ENCODE results near the gene PDLIM5. TPM values are rescaled to one million over a fixed set of nuclear protein-coding genes. Genes with fewer than 3 reads are reported as not detected.

Gene PDLIM5
- total RNA-seq, 1 donor = 124 TPM

DNA sequence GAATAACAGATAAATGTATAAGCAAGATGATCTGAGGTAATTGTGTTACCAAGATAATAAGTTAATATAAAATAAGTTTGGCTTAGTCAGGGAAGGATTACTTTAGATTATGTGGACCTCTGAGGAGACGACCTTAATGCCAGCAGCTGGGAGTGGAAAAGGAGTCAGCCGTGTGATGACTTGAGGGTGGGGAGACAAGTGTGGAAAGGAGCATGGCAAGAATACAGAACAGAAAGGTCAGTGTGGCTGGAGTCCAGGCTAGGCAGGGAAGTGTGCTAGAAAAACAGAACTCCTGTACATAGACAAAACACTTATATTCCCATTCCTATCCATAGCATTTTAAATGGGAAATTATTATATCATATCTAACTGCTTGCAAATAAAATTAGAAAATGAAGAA lies 138.8 kb downstream of the PDLIM5 start:
- TF ChIP-seq, protein P1, sequence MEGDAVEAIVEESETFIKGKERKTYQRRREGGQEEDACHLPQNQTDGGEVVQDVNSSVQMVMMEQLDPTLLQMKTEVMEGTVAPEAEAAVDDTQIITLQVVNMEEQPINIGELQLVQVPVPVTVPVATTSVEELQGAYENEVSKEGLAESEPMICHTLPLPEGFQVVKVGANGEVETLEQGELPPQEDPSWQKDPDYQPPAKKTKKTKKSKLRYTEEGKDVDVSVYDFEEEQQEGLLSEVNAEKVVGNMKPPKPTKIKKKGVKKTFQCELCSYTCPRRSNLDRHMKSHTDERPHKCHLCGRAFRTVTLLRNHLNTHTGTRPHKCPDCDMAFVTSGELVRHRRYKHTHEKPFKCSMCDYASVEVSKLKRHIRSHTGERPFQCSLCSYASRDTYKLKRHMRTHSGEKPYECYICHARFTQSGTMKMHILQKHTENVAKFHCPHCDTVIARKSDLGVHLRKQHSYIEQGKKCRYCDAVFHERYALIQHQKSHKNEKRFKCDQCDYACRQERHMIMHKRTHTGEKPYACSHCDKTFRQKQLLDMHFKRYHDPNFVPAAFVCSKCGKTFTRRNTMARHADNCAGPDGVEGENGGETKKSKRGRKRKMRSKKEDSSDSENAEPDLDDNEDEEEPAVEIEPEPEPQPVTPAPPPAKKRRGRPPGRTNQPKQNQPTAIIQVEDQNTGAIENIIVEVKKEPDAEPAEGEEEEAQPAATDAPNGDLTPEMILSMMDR (IDR thresholded peaks at IDR 0.05; ENCODE audit: insufficient read depth, low read length) = no peak
- peak; percentile 28 for DNase-seq (ENCODE audit: low read depth)
- no peak overlapping the region for H3K4me3 ChIP-seq (ENCODE audit: low read depth, low read length)

DNA sequence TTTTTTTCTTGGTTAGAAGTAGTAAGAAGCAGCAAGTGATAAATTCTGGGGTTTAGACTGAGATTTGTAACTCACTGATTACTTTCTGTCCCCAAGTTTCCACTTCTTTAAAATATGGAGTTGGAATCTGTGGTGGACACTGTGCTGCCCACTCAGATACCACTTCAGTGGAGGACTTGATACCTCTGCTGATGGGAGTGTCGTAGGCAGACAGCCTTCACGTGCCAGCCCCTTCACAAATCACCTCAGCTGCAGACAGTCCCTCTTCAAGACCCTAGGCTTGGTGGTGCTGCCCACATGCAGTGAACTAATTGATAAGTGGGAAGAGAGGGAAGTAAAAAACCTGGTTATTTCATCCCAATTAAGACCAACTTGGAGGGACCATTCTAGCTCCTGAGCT lies 139.5 kb downstream of the PDLIM5 start:
- TF ChIP-seq, protein P1 (IDR thresholded peaks at IDR 0.05; ENCODE audit: insufficient read depth, low read length) = no peak
- H3K4me3 ChIP-seq (ENCODE audit: low read depth, low read length) = no peak overlapping the region
- DNase-seq (ENCODE audit: low read depth) = no peak

DNA sequence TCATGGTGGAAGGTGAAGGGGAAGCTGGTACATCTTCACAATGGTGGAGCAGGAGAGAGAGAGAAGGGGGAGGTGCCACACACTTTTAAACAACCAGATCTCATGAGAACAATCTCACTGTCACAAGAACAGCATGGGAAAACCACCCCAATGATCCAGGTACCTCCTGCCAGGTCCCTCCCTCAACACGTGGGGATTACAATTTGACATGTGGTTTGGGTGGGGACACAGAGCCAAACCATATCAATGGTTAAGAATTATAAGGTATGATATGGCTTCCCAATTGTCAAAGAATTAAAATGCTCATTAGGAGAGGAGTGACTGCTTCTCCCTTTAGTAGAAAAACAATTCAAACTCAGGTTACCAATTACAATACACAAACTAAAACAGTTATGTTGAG lies 143.3 kb downstream of the PDLIM5 start:
- H3K4me3 ChIP-seq (ENCODE audit: low read depth, low read length) = no peak overlapping the region
- no peak for DNase-seq (ENCODE audit: low read depth)
- TF ChIP-seq, protein P1 (IDR thresholded peaks at IDR 0.05; ENCODE audit: insufficient read depth, low read length) = no peak

DNA sequence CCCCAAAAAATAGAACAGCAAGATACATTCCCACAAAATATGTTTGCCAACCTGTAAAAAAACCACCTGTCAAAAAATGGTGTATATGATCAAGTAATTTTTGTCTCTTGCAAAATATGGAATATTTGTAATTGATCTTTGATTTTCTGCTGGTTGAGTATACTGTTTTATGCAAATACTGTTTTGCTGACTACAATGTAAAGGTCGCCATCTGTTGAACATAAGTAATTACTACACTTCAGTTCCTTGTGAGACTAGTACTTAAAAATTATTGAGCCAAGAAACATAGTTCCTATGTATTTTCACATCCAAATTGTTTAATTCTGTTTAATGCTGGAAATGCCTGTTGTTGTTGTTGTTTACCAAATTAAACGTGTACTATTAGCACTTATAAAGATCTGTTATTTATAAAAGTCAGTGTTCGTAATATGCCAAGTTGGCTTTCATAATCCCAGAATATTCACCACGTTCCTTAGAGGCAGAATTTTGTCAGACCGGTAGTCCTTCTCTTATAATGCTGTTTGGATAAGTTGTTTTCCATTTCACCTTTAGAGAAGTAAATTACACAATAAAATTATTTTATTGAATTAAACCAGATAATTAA lies 144.2 kb downstream of the PDLIM5 start:
- no peak overlapping the region for H3K4me3 ChIP-seq (ENCODE audit: low read depth, low read length)
- DNase-seq (ENCODE audit: low read depth) = peak; percentile 84
- TF ChIP-seq, protein P1 (IDR thresholded peaks at IDR 0.05; ENCODE audit: insufficient read depth, low read length) = peak; percentile 53

DNA sequence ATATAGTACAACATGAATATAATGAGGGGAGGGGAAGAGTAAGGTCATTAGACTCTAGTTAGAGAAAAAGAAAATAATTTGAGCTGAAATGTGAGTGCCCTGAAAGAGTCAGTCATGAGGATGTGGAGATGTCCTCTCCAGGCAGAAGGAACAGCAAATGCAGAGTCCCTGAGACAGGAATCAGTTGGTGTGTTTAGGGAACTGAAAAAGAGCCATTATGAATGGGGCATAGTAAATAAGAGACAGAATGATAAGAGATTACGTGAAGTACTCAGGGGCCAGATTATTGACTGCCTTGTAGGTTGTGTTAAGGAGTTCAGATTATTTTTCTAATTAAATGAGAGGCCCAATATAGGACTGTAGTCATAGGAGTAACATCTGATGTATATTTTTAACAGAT lies 147.0 kb downstream of the PDLIM5 start:
- DNase-seq (ENCODE audit: low read depth) = no peak
- no peak overlapping the region for H3K4me3 ChIP-seq (ENCODE audit: low read depth, low read length)
- TF ChIP-seq, protein P1 (IDR thresholded peaks at IDR 0.05; ENCODE audit: insufficient read depth, low read length) = no peak

DNA sequence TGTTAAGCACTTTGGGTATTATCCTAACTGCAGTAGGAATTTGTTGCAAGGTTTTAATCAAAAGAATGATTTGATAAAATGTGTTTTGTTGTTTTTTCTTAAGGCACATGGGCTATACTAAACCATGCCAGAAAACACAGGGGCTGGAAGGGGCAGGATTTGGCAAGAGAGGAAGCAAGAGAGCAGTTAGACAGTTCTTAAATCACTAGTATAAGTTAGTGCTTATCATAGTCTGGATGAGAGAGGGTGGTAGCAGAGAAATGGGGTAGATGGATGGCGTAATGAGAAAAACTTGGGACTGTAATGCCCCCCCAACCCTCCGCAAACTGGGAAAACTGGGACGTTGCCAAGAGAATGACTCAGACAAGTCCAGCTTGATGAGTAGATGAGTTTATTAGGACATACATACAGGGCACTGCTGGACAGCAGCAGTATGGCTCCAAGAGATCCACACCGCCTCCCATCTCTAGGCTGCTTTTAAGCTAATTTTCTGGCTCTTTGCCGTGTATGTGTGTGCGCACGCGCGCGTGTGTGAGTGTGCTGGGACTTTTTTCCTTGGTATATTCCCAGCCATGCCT lies 151.5 kb downstream of the PDLIM5 start:
- peak; percentile 64 for DNase-seq (ENCODE audit: low read depth)

More for the DNA sequence above, 151.5 kb downstream of the PDLIM5 start:
- no peak overlapping the region for H3K4me3 ChIP-seq (ENCODE audit: low read depth, low read length)
- TF ChIP-seq, protein P1 (IDR thresholded peaks at IDR 0.05; ENCODE audit: insufficient read depth, low read length) = no peak
